H9 (cell line): ENCODE measurements around the gene FAHD1. TPM values are rescaled to one million over a fixed set of nuclear protein-coding genes. Genes with fewer than 3 reads are reported as not detected.

Experiments
- DNase-seq: peaks from one replicate; pipeline ENCODE4 v3.0.0-alpha.2; 2017
- H2AFZ ChIP-seq: one replicate; pipeline ENCODE4 v1.6.1; 2013; ENCODE audit warnings: mild to moderate bottlenecking, low read length, control low read depth, moderate library complexity
- H2AK5ac ChIP-seq: 2 replicates; pipeline ENCODE4 v1.6.1; 2013; ENCODE audit warnings: low read length, control low read depth, mixed read lengths; ENCODE audit not compliant: insufficient read length
- H2BK120ac ChIP-seq: one replicate; pipeline ENCODE4 v1.6.1; 2013; ENCODE audit warnings: low read depth, mild to moderate bottlenecking, low read length, control low read depth, inconsistent platforms; ENCODE audit not compliant: poor library complexity, severe bottlenecking
- H2BK12ac ChIP-seq: 2 replicates; pipeline ENCODE4 v1.6.1; 2013; ENCODE audit warnings: low read length, control low read depth, mixed read lengths, low read depth; ENCODE audit not compliant: insufficient read length
- H2BK15ac ChIP-seq: 2 replicates; pipeline ENCODE4 v1.6.1; 2013; ENCODE audit warnings: low read depth, low read length, control low read depth
- H2BK20ac ChIP-seq: one replicate; pipeline ENCODE4 v1.6.1; 2013; ENCODE audit warnings: low read depth, mild to moderate bottlenecking, low read length, control low read depth, inconsistent platforms; ENCODE audit not compliant: poor library complexity, severe bottlenecking
- H2BK5ac ChIP-seq: 2 replicates; pipeline ENCODE4 v1.6.1; 2013; ENCODE audit warnings: low read length, control low read depth, mixed read lengths; ENCODE audit not compliant: insufficient read length
- H3K14ac ChIP-seq: 2 replicates; pipeline ENCODE4 v1.6.1; 2013; ENCODE audit warnings: low read length, control low read depth; ENCODE audit not compliant: insufficient read depth
- H3K18ac ChIP-seq: 2 replicates; pipeline ENCODE4 v1.6.1; 2013; ENCODE audit warnings: low read depth, mild to moderate bottlenecking, mixed read lengths, low read length, control low read depth; ENCODE audit not compliant: insufficient read length
- H3K23ac ChIP-seq: 2 replicates; pipeline ENCODE4 v1.6.1; 2013; ENCODE audit warnings: low read length, control low read depth, mixed read lengths, low read depth; ENCODE audit not compliant: insufficient read length
- H3K23me2 ChIP-seq: 2 replicates; pipeline ENCODE4 v1.6.1; 2013; ENCODE audit warnings: low read depth, mild to moderate bottlenecking, mixed read lengths, low read length, control low read depth; ENCODE audit not compliant: insufficient read length, poor library complexity, severe bottlenecking
- H3K27ac ChIP-seq: 2 replicates; pipeline ENCODE4 v1.5.1; 2013; ENCODE audit warnings: low read length, control low read depth, mixed read lengths, low read depth; ENCODE audit not compliant: insufficient read length
- H3K27me3 ChIP-seq: 2 replicates; pipeline ENCODE4 v1.6.1; 2013; ENCODE audit warnings: low read length, control low read depth, inconsistent platforms; ENCODE audit not compliant: insufficient read depth
- H3K4ac ChIP-seq: 2 replicates; pipeline ENCODE4 v1.6.1; 2013; ENCODE audit warnings: low read depth, mild to moderate bottlenecking, control low read depth, inconsistent platforms, low read length, moderate library complexity
- H3K4me1 ChIP-seq: 2 replicates; pipeline ENCODE4 v1.6.1; 2013; ENCODE audit warnings: low read length, control low read depth, inconsistent platforms; ENCODE audit not compliant: insufficient read depth
- H3K4me2 ChIP-seq: 2 replicates; pipeline ENCODE4 v1.6.1; 2013; ENCODE audit warnings: low read length, control low read depth, mixed read lengths; ENCODE audit not compliant: insufficient read length, insufficient read depth
- H3K56ac ChIP-seq: 2 replicates; pipeline ENCODE4 v1.6.1; 2013; ENCODE audit warnings: low read depth, mild to moderate bottlenecking, mixed read lengths, low read length, control low read depth; ENCODE audit not compliant: insufficient read length
- H3K79me1 ChIP-seq: 2 replicates; pipeline ENCODE4 v1.6.1; 2013; ENCODE audit warnings: low read depth, mild to moderate bottlenecking, moderate library complexity, low read length, control low read depth, inconsistent platforms; ENCODE audit not compliant: insufficient read depth, poor library complexity, severe bottlenecking
- H3K79me2 ChIP-seq: 2 replicates; pipeline ENCODE4 v1.6.1; 2013; ENCODE audit warnings: low read length, control low read depth, inconsistent platforms; ENCODE audit not compliant: insufficient read depth
- H3K9ac ChIP-seq: 2 replicates; pipeline ENCODE4 v1.6.1; 2013; ENCODE audit warnings: low read length, control low read depth, mixed read lengths; ENCODE audit not compliant: insufficient read length; ENCODE audit errors: extremely low read depth
- H3K9me3 ChIP-seq: one replicate; pipeline ENCODE4 v1.6.1; 2013; ENCODE audit warnings: low read depth, low read length, inconsistent platforms; ENCODE audit not compliant: control insufficient read depth
- H3T11ph ChIP-seq: one replicate; pipeline ENCODE4 v1.6.1; 2013; ENCODE audit warnings: mild to moderate bottlenecking, low read length, control low read depth, inconsistent platforms
- H4K20me1 ChIP-seq: one replicate; pipeline ENCODE4 v1.6.1; 2013; ENCODE audit not compliant: control insufficient read depth, insufficient read length, insufficient read depth
- H4K5ac ChIP-seq: 2 replicates; pipeline ENCODE4 v1.6.1; 2013; ENCODE audit warnings: low read depth, mild to moderate bottlenecking, mixed read lengths, low read length, control low read depth; ENCODE audit not compliant: insufficient read length
- H4K8ac ChIP-seq: replicated peaks from 2 replicates; pipeline ENCODE4 v1.6.1; 2013; ENCODE audit warnings: low read length, control low read depth, mixed read lengths, low read depth; ENCODE audit not compliant: insufficient read length
- H4K91ac ChIP-seq: 2 replicates; pipeline ENCODE4 v1.6.1; 2013; ENCODE audit warnings: low read depth, mild to moderate bottlenecking, moderate library complexity, mixed read lengths, low read length, control low read depth; ENCODE audit not compliant: insufficient read length
- H3K27ac Mint-ChIP-seq, 3 experiments: 2 replicates in 2 of 3; 3 replicates in 1 of 3; pipeline ENCODE4 v1.8.0; 2020 to 2021; ENCODE audit warnings: mixed read lengths in 3 of 3, mild to moderate bottlenecking in 1 of 3, moderate library complexity in 1 of 3
- H3K27me3 Mint-ChIP-seq: 2 replicates; pipeline ENCODE4 v1.8.0; 2021; ENCODE audit warnings: low read depth, mild to moderate bottlenecking, moderate library complexity, mixed read lengths
- H3K36me3 Mint-ChIP-seq, 3 experiments: 2 replicates in 2 of 3; 3 replicates in 1 of 3; pipeline ENCODE4 v1.8.0; 2020 to 2021; ENCODE audit warnings: low read depth in 3 of 3, mixed read lengths in 3 of 3; ENCODE audit not compliant: insufficient read depth in 1 of 3
- H3K4me1 Mint-ChIP-seq, 2 experiments: 2 replicates each; pipeline ENCODE4 v1.8.0; 2020; ENCODE audit warnings: mixed read lengths in 2 of 2
- H3K4me3 Mint-ChIP-seq, 2 experiments: 2 replicates in 1 of 2; 3 replicates in 1 of 2; pipeline ENCODE4 v1.8.0; 2020 to 2021; ENCODE audit warnings: mild to moderate bottlenecking in 2 of 2, mixed read lengths in 2 of 2, moderate library complexity in 1 of 2
- H3K9me3 Mint-ChIP-seq, 2 experiments: 2 replicates in 1 of 2; 3 replicates in 1 of 2; pipeline ENCODE4 v1.8.0; 2020; ENCODE audit warnings: mild to moderate bottlenecking in 2 of 2, mixed read lengths in 2 of 2, moderate library complexity in 1 of 2
- WGBS: extraction: QIAGEN DNeasy Blood & Tissue Kit; methylation state at CpG from one replicate; pipeline ENCODE4 v1.1.7; 2013; ENCODE audit warnings: missing lambda C conversion rate, low lambda C conversion rate, mixed read lengths; ENCODE audit not compliant: insufficient read length; ENCODE audit errors: extremely low coverage; 5-methylcytosine and 5-hydroxymethylcytosine counted together
- total RNA-seq: library from RNA; stranded (reverse); gene quantifications from 2 replicates; pipeline ENCODE4 v1.2.1, GENCODE V29; 2021
- TF ChIP-seq, protein P1 (sequence below): fragments of 200-600 bp; sonication (generic); conservative IDR thresholded peaks from 3 replicates; pipeline ENCODE4 v1.8.0; 2021; ENCODE audit warnings: antibody characterized with exemption, mild to moderate bottlenecking

Gene FAHD1
- total RNA-seq, 1 experiment from 2014 or later: 16.2 TPM

DNA sequence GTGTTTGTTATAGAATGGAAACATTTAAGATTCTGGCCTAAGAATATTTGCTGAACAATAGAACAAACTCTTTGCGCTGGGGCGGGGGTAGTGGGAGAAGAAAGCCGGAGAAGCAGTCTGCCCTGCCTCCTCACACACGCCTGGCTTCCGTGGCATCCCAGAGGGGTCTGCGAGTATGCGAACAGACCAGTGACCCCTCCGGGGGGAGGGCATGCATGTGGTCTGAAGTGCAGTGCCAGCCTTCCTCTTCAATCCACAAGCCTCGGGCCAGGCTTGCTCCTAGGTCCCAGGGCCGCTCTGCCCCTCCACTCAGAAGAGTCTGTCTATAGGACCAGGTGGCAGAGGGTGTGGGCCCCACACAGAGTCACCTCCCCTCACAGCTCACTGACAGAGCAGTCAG, 19.4 kb upstream of the FAHD1 start:
- Histone ChIP-seq H3K4ac (no peak overlapping the region), H3K9me3 (no peaks in the 10 kb centered on the region), H2BK5ac (no peak overlapping the region), H3K4me2 (no peak overlapping the region), H2AFZ (no peak overlapping the region), H3K23me2 (no peaks in the 10 kb centered on the region), H4K8ac (no peak overlapping the region), H3K4me1 (no peaks in the 10 kb centered on the region), H3K79me2 (no peaks in the 10 kb centered on the region), H3T11ph (no peak overlapping the region), H2BK12ac (no peak overlapping the region), H4K20me1 (no peaks in the 10 kb centered on the region), H3K27ac (no peak overlapping the region), H3K79me1 (no peaks in the 10 kb centered on the region), H3K9ac (no peak overlapping the region), H3K23ac (no peak overlapping the region), H2BK20ac (no peak overlapping the region), H4K91ac (no peak overlapping the region), H2AK5ac (no peak overlapping the region), H3K18ac (no peak overlapping the region), H3K14ac (no peak overlapping the region), H3K56ac (no peak overlapping the region), H2BK15ac (no peak overlapping the region), H4K5ac (no peak overlapping the region), H3K27me3 (no peaks in the 10 kb centered on the region), H2BK120ac (no peak overlapping the region)
- DNase-seq: no peak
- TF ChIP-seq, protein P1, sequence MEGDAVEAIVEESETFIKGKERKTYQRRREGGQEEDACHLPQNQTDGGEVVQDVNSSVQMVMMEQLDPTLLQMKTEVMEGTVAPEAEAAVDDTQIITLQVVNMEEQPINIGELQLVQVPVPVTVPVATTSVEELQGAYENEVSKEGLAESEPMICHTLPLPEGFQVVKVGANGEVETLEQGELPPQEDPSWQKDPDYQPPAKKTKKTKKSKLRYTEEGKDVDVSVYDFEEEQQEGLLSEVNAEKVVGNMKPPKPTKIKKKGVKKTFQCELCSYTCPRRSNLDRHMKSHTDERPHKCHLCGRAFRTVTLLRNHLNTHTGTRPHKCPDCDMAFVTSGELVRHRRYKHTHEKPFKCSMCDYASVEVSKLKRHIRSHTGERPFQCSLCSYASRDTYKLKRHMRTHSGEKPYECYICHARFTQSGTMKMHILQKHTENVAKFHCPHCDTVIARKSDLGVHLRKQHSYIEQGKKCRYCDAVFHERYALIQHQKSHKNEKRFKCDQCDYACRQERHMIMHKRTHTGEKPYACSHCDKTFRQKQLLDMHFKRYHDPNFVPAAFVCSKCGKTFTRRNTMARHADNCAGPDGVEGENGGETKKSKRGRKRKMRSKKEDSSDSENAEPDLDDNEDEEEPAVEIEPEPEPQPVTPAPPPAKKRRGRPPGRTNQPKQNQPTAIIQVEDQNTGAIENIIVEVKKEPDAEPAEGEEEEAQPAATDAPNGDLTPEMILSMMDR: no peak
- Mint-ChIP-seq H3K36me3 (peaks cover 15 to 32% (median 16%) of the 10 kb centered on the region in 3 experiments; a peak in 6 of 7 replicates), H3K9me3 (peaks cover 2 to 4% of the 10 kb centered on the region in 2 experiments; a peak in 2 of 5 replicates), H3K4me3 (no peak overlapping the region), H3K4me1 (no peaks in the 10 kb centered on the region), H3K27me3 (no peaks in the 10 kb centered on the region), H3K27ac (no peak overlapping the region)
- no CpG with 5 or more reads among the region's 10 CpGs for WGBS
